AG09309 (cell line): ENCODE data around the gene CTNND2.

ENCODE experiments used
- DNase-seq: peaks from one replicate; pipeline ENCODE4 v3.0.0-alpha.2; 2010; ENCODE audit warnings: low read depth
- H3K4me3 ChIP-seq: 2 replicates; pipeline ENCODE4 v1.5.1; 2011; ENCODE audit warnings: mild to moderate bottlenecking, low read depth, low read length, moderate library complexity; ENCODE audit not compliant: control insufficient read depth
- TF ChIP-seq, protein P1 (sequence below): IDR thresholded peaks from 2 replicates; pipeline ENCODE4 v1.5.1; 2011; ENCODE audit warnings: mild to moderate bottlenecking, low read depth, low read length, inconsistent platforms; ENCODE audit not compliant: insufficient read depth, control insufficient read depth; ENCODE audit errors: missing control alignments

CTNND2 gene

DNA sequence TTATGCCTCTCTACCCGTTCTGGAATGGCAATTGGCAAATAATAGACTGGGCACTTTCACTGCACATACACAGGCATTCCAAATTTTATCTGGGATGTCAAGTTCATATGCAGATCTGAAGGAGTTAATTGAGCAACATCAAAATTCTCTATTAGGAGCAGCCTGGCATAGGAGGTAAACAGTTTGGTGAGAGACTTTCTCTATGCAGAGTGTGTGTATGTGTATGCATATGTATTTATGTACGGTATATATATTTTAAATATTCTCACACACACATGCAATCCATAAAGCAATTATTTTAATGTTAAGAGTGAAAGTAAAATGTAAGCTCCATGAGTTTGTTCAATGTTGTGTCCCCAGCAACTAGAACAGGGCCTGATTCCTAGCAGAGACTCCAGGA lies 517.8 kb downstream of the CTNND2 start:
- no peak for DNase-seq
- TF ChIP-seq, protein P1, sequence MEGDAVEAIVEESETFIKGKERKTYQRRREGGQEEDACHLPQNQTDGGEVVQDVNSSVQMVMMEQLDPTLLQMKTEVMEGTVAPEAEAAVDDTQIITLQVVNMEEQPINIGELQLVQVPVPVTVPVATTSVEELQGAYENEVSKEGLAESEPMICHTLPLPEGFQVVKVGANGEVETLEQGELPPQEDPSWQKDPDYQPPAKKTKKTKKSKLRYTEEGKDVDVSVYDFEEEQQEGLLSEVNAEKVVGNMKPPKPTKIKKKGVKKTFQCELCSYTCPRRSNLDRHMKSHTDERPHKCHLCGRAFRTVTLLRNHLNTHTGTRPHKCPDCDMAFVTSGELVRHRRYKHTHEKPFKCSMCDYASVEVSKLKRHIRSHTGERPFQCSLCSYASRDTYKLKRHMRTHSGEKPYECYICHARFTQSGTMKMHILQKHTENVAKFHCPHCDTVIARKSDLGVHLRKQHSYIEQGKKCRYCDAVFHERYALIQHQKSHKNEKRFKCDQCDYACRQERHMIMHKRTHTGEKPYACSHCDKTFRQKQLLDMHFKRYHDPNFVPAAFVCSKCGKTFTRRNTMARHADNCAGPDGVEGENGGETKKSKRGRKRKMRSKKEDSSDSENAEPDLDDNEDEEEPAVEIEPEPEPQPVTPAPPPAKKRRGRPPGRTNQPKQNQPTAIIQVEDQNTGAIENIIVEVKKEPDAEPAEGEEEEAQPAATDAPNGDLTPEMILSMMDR, result no peak
- no peak overlapping the region for H3K4me3 ChIP-seq

DNA sequence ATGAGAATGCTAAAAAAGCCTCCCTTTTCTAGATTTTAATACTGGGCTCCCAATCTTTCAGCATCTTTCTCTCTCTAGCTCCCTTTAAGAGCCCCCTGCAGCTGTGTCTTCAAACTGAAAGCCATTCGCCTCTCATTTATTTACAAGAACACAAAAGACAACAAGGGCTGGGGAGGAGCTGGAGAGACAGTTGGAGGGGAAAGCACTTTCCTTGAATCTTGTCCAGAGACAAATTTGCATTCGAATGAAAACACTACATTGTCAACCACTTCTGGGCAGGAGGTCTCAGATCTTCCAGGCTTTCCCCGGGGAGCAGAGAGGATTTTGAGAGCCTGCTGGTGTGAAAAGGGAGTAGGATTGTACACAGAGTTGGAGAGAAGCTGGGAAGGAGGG lies 518.3 kb downstream of the CTNND2 start:
- H3K4me3 ChIP-seq, result no peak overlapping the region
- no peak for DNase-seq
- TF ChIP-seq, protein P1, result no peak

DNA sequence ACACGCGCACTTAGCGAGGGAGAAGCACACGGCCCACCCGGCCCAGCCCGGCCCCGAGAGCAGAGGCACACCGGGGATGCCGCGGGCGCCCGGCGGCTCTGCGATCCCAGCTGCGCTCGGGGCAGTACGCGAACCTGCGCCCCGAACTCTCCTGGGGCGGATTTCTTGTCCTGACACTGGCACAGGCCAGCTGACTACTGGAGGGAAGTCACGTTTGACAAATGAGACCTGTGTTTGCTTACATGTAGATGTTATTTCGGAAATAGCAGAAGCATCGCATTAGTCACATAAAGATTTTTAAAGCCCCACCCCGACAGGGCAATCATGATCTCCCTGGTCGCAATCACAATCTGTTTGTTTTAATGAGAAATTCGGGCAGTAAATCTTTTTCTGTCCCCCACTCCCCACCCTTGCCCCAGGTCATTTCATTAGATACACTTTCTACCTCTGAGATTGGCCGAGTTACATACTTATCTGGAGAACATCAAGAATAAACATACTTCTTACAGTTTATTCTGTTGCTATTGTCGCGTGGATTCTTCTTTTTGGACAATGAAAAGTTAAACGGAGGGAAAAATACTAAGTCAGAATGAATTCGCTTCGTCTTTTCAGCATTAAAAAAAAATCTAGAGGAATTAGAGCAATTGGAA lies 518.9 kb downstream of the CTNND2 start:
- DNase-seq, result no peak
- TF ChIP-seq, protein P1, result no peak

DNA sequence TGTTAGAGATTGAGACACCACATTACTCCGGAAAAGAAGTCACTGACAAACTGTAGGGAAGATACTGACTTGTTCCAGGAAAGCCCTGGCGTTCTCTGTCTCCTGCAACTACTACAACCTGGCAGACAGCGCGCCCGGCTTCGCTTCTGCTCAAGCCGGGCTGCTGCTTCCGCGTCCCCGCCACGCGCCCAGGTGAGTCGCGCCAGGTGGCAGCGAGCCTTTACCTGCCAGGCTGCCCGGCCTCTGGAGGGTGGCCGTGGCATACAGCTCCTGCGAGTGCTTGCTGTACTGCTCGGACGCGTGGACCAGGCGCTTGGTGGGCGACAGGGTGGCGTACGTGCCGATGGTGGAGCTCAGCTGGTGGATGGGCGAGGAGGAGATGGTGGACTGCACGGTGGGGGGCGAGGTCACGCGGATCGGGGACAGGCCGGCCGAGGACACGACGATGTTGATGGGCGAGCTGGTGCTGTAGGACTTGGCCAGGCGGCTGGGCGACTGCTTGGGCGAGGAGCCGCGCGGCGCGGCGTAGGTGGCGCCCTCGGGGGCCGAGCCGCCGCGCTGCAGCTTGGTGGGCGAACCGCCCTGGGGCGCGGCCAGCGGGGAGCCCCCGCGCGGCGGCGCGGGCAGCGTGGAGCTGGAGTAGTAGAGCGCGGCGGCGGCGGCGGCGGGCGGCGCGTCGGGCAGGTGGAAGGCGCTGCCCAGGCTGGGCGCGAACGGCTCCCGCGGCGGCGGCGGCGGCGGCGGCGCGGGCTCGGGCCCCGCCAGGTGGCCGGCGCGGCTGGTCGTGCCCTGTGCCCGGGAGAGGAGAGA lies 519.6 kb downstream of the CTNND2 start:
- TF ChIP-seq, protein P1, result no peak
- DNase-seq, result no peak
- H3K4me3 ChIP-seq, result no peak overlapping the region

More for the DNA sequence above, 518.9 kb downstream of the CTNND2 start:
- H3K4me3 ChIP-seq, result no peak overlapping the region

DNA sequence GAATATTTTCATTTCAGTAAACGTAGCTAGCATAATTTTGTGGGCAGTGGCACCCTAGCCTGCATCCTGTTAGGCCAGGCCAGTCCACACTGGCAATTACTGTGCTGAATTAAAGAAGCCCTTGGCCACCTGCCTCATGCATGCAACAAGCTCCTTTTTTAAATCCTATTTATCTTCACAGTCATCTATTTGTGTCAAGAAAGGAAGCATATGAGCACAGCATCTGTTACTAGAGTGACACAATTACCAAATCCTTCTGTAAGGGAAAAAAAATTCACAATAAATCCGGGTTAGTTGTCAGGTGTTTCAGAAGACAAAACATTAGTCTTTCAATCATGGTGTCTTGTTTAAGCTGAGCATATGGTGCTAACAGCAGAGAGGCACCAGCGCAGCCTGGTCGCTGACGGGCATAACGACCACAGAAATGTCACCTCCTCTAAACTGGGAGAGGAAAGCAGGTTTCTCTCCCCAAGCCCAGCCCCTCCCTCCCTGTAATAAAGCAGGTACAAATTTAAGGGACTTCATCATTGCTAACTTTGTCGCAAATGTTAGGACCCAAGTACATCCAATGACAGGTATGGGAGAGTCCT lies 520.6 kb downstream of the CTNND2 start:
- no peak overlapping the region for H3K4me3 ChIP-seq
- TF ChIP-seq, protein P1, result no peak
- no peak for DNase-seq

DNA sequence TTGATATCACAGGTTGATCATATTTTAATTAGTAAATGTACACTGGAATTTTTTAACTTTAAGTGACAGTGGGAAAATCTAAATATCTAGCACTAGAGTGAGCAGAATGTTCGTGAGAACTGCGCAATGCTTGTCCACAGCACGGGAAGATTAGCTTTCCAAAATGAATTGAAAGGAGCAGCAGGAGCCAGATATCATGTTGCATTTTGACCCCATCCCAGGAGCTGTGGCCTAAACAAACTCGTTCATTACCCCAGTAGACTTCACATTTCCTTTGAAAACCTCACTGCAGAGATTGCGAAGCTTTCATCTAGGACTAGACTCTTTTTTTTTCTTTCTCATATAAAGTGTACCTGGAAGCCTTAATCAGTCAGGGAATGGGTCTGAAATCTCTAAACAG lies 525.8 kb downstream of the CTNND2 start:
- TF ChIP-seq, protein P1, result no peak
- no peak overlapping the region for H3K4me3 ChIP-seq
- no peak for DNase-seq
